ENCODE measurements around the gene STUB1.

STUB1 gene

DNA sequence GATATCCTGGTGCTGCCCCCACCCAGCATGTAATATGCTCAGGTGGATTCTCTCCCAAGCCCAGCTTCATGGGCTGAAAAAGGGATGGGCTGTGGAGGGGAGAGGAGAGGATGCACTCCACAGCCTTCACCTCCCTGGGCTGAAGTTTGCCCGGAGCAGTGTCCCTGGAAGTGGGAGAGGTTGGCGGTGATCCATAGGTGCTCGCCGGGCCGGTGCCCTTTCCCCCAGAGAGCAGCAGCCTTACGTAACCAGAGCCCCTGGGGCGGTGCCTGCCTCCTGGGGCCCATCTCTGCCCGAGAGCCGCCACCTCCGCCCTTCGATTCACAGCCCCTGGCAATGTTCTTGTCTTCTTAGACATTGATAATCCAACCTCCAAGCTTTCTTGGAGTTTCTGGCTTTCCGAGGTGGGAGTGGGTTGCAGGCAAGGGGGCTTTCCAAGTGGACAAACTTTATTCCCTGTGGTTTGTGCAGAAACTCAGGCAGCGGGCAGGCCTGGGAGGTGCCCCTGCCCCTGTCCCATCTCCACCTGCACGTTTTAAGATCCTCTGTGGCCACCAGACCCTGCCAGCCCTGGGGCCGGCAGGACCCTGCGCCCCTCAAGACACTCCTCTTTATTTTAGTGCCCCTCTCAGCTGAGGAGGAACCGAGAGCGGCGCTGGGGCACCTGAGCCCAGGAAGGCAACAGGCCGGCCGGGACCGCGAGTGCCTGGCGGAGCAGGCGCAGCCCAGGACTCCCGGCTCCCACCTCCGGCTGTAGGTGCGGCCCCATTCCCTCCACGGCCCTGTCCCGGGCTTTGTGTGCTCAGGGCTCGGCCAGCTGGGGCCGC, 34.1 kb upstream of the STUB1 start:
- DNase-seq: no peak

DNA sequence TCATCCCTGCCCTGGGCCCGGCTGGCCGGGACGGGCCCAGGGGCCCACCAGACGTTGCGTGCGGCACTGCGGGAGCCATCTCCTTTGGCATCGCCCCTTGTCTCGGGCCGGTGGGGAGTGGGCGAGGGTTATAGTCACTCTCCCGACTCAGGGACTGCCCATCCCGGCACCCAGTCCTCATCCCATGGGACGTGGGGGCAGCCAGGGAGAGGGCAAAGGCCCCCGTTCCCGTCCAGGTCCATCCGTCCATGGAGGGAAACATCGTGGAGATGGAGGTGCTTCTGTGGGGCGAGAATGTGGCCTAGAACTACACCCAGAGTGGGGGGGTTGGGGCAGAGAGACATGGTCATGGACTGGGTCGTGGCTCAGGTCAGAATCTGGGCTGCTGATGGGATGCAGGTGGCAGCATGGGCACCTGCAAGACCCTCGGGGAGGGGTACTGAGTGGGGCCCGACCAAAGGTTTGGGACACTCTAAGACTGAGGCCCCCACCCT, 33.5 kb upstream of the STUB1 start:
- no peak for DNase-seq

DNA sequence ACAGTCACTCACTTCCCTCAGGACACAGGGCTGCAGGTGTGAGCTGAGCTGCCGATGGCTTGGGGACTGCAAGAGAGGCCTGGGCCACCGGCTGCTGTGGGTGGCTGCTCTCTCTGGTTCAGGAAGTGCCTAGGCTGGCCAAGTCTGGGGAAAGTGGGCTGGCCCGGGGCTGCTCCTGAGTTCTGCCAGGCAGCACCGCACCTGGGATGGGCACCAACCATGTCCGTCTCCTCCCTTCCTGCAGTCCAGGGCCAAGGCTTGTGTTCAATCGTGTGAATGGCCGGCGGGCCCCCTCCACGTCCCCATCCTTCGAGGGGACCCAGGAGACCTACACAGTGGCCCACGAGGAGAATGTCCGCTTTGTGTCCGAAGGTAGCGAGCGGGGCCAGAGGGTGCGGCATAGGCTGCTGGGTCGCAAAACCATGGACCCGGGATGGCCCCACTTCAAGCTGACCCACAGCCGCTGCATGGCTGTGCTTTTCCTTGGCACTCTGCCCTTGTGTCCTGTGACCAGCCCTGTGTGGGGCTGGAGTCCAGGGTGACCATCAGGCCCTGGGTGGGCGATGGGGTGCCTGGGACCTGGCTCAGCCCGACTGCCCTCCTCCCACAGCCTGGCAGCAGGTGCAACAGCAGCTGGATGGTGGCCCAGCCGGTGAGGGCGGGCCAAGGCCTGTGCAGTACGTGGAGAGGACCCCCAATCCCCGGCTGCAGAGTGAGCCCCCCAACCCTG, 32.9 kb upstream of the STUB1 start:
- DNase-seq: no peak

DNA sequence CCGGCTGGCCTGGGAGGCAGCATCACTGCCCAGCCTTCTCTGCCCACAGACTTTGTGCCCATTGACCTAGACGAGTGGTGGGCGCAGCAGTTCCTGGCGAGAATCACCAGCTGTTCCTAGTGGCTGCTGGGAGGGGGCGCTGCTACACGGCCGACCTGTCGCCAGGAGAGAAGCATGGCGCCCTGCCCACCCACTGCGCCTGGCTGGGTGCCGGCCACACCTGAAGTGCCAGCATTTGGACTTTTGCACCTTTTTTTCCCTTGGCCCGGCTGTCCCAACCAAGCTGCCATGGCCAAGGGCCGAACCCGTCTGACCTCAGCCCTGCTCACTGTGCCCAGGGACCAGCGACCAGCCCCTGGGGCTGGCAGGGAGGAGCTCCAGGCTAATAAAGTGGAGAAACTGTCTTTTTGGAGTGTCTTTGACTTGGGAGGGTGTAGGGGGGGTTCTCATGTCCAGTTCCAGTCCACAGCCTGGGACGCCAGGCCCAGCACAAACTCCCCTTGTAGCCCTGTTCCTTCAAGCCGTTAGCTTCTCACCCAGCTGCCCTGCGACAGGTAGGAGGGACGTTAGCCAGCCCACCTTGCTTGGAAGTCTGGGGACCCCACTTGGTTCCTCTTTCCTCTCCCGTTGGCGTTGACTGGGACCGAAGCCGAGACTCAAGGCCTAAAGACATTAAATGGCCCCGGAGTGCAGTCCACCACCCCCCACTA, 32.0 kb upstream of the STUB1 start:
- DNase-seq: peak; percentile 17

DNA sequence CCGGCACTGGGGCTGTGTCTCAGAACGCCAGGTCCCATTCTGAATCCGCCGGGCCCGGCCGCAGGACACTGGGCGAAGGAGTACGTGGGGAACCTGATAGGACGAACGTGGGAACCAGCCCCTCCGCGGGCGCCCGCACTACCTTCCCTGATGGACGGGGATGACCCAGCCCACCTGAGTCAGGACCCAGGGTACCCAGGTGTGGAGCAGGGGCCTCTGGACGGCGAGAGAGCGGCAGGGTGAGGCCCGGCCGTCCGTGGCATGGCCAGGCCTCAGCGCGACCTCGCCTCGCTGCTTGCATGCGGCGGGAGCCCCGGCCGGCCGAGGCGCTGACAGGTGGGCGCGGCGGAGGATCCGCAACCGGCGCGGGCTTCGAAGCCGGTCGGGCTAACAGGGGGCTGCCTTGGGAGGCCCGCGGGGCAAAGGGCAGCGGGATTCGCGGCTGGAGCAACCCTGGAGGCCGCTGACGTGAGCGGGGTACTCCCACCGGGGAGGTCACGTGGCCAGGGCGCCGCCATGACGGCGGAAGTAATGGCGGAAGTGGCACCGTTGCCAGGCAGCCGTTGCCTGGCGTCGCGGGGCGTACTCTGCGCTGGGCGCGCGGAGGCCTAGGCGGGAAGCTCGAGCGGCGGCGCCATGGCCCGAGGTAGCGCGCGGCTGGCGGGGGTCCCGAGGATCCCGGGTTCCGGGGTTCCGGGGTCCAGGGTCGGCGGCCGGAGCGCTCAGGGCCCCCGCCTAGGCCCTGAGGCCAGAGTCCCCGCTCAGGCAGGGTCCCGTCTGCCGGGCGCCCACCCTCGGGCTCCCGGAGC, 31.2 kb upstream of the STUB1 start, which contains the start of gene WDR90:
Gene WDR90, plus strand, starts transcription at position 585 of the 809 bp plus-strand sequence. Its CDS starts 52 bp downstream, at position 637.
- DNase-seq: peak; percentile 75

DNA sequence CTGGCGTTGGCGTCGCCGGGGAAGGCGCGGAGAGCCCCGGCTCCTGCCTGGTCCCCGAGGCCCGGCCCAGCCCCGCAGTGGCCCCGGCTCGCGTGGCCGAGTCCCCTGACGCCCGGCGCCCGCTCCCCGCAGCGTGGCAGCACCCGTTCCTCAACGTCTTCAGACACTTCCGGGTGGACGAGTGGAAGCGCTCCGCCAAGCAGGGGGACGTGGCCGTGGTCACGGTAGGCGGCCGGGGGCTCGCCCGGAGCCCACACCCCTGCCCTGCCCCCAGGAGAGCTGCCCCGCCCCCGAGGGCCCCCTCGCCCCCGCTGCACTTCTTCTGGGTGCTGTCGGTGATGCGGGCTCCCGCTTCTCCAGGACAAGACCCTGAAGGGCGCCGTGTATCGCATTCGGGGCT, 30.6 kb upstream of the STUB1 start:
- no peak for DNase-seq

DNA sequence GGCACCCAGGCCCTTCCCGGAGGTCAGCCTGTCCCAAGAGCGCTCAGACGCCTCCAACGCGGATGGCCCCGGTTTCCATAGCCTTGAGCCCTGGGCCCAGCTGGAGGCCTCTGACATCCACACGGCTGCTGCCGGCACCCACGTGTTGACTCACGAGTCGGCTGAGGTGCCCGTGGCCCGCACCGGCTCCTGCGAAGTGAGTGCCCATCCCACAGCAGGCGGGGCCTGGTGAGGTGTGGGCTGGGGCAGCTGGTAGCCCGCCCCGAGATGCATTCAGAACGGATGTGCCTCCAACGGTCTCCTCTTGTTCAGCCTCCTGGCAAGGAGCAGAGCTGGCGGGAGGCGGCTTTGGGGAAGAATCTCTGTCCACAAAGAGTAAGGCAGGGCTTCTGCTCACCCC, 28.4 kb upstream of the STUB1 start:
- DNase-seq: no peak

DNA sequence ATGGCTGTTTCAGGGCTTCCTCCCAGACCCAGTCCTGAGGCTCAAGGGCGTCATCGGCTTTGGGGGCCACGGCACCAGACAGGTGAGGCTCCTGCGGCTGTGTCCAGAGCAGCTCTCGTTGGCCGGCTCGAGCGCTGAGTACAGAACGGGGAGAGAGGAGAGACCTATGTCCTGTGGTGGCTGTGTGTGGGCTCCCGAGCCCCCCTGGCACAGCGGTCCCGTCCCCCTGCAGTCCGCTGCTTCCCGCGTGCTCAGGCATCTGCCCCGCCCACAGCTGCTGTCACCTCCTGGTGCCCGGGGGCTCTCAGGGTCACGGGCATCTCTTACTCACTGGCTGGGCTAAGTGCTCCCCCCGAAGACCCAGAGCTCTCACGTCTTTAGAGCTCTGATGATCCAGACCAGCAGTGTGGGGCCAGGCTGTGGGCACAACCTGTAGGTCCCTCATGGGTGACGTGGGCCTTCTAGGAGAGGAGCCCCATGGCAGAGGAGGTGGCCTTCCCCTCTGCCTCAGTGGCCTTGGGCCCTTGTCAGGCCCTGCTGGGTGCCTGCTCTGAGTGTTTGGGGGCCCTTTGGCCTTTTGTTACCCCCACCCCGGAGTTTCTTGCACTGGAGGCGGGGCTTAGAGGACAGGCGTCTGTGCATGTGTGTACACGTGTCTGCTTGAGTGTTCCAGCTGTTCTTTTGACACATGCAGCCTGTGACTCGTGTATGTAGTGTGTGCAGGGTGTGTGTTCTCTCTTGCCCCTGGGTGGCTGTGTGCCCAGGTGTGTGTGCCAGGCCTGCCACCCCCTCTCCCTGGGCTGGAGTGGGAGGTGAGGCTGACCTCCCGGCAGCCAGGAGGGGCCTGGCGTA, 27.5 kb upstream of the STUB1 start:
- DNase-seq: no peak

DNA sequence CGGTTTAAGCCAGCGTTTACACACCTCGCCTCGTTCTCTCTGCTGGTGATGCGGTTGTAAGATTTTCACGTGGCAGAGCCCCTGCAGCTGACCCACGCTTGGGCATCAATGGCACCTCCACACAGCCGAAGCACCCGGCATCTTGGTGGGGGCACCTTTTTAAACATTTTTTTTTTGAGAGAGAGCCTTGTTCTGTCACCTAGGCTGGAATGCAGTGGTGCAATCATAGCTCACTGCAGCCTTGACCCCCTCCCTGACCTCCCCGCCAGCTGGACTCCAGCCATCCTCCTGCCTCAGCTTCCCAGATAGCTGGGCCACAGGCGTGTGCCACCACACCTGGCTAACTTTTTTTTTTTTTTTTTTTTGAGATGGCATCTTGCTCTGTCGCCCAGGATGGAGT, 26.2 kb upstream of the STUB1 start:
- DNase-seq: no peak

DNA sequence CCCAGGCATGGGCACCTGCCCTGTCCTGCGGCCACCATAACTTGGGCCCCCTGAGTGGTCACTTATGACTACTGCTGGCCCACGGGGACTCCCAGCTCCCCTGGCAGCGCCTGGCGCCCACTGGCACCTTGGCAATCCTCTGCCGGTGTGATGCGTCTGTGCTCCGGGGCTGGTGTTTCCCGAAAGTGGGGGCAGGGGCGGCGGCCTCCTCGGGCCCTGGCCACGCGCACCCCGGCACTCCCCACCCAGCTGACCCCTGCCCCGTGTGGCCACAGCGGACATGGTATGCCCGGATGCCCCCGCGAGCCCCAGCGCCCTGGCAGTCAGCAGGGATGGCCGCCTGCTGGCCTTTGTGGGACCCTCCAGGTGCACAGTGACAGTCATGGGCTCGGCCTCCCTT, 22.7 kb upstream of the STUB1 start:
- DNase-seq: no peak

DNA sequence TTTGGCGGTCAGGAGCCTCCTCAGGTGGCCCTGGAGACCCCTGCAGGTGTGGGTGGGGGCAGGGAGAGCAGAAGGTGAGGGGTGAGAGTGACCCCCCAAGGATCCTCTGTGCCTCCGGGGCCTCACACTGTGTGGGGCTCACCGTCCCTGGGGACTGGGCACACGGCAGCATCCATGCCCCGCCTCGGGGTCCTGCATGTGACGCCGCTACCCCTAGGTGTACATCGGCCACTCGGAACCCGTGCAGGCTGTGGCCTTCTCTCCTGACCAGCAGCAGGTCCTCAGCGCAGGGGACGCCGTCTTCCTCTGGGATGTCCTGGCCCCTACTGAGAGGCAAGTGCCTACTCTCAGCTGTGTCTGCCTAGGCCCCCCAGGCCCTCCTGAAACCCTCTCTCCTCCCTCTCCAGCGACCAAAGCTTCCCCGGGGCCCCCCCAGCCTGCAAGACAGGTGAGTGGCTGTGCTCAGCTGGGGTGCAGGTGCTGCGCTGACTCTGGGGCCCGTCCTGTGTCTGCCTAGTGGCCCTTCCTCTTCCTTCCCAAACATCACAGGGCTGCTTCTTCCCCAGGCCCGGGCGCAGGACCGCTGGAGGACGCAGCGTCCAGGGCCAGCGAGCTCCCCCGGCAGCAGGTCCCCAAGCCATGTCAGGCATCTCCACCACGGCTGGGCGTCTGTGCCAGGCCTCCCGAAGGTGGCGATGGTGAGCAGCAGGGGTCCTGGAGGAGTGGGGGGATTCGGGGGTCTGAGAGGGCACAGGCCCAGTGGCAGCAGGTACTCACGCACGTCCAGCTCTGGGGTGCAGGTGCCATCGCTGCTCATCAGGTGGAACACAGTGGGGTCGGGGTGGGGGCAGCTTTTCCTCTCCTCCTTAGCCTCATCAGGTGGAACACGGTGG, 21.3 kb upstream of the STUB1 start:
- DNase-seq: no peak

DNA sequence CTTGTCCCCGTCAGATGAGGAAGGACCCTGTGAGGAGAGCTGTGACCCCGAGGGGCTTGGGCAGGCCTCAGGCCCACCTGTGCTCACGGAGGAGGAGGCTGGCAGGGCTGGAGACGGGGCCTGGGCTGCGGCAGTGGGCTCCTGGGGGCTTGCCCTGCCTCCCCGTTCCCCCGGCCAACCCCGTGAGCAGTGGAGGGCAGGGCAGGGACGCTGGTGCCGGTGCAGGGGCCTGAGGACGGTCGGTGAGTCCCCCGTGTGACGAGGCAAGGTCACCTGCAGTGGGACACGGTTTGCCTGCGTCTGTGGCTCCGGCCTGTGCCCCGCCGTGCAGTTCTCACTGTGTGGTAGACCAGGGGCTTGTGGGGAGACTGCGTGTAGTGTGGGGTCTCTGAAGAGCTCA, 20.6 kb upstream of the STUB1 start:
- no peak for DNase-seq

DNA sequence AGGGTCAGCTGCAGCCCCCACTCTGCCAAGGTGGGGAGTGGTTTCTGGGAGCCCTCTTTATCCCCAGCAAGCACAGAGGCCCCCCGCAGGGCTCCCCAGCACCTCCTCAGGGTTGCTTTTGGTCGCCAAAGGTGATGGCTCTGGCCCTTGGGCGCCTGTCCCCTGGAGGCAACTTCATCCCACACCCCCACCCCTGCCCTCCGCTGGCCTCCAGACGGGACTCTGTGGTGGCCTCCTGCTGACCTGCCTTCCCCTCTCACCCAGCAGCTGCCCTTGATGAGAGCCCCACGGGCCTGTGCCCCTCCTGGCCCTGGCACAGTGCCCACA, 20.1 kb upstream of the STUB1 start:
- no peak for DNase-seq

DNA sequence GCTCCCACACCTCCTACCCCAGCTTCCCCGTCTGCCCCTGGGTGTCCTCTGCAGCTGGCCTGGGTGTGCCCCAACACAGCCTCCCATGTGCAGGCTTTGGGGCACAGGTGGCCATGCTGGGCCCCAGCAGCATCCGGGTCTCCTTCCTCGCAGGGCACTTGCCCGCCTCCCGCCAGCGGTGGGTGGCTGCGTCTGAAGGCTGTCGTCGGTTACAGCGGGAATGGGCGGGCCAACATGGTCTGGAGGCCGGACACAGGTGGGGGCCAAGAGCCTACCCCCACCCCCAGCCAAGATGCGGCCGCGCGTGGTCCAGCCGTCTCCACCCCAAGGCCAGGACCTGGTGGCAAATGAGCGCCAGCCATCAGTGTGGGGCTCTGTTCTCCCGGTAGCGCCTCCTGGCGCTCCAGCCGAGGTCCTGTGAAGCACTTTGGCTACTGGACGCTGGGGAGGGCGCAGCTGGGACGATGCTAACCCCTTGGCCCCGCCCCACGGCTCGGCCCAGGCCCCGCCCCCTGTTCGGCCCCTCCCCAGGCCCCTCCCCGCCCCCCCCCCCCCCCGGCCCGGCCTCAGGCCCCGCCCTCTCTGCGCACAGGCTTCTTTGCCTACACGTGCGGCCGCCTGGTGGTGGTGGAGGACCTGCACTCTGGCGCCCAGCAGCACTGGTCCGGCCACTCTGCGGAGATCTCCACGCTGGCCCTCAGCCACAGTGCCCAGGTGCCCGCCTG, 19.6 kb upstream of the STUB1 start:
- no peak for DNase-seq

DNA sequence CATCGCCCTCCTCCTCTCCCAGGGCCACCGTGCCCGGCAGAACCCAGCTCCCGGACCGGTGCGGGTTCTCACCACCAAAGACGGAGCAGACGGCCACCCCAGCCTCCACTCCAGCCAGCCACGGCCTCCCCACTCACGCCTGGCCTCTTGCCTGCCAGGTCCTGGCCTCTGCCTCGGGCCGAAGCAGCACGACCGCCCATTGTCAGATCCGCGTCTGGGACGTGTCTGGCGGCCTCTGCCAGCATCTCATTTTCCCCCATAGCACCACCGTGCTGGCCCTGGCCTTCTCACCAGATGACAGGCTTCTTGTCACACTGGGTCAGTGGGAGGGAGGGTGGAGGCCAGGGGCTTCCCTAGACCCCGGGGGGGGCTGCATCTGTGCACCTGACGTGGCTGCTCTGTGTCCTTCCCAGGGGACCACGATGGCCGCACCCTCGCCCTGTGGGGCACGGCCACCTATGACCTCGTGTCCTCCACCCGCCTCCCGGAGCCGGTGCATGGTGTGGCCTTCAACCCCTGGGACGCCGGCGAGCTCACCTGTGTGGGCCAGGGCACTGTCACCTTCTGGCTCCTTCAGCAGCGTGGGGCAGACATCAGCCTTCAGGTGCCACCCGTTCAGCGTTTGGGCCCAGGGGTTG, 18.9 kb upstream of the STUB1 start:
- DNase-seq: no peak

DNA sequence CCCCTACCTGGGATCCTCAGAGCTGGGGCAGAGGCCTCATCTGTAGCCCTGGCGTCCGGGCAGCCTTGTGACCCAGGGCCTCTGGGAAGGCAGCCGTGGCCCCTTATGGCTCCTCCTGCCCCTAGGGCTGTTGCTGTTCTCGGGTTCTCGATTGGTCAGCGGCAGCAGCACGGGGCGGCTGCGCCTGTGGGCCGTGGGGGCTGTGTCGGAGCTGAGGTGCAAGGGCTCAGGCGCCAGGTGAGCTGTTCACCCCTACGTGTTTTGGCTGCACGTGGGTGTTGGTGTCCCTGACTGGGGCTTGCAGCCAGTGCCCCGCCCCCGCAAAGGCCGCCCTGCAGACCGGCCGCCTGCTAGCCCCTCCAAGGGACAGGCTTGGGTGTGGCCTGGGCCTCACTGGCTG, 18.1 kb upstream of the STUB1 start:
- no peak for DNase-seq

DNA sequence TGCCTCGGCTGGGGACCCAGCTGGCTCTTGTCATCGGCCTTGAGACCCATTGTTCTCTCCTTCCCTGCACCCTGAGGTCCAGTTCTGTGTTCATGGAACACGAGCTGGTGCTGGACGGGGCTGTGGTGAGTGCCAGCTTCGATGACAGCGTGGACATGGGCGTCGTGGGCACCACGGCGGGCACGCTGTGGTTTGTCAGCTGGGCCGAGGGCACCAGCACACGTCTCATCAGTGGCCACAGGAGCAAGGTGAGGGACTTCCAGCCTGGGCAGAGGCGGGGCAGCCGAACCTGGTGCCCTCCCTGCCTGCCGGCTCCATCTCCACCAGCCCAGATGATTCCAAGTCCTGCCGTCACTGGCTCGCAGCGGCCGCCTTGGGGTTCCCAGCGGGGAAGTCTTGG, 17.6 kb upstream of the STUB1 start:
- no peak for DNase-seq

DNA sequence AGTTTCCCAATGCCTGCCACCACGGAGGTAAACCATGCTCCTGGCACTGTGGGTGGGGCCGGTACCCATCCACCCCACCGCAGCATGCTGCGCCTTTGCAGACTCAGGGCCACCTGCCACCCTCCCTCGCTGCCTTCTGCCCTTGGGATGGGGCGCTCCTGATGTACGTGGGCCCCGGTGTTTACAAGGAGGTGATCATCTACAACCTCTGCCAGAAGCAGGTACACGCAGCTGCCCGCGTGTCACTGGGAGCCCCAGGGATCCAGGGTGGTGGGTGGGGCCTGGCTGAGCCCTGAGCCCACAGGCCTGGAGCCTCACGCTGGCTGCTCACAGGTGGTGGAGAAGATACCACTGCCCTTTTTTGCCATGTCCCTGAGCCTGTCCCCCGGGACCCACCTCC, 13.6 kb upstream of the STUB1 start:
- DNase-seq: no peak

DNA sequence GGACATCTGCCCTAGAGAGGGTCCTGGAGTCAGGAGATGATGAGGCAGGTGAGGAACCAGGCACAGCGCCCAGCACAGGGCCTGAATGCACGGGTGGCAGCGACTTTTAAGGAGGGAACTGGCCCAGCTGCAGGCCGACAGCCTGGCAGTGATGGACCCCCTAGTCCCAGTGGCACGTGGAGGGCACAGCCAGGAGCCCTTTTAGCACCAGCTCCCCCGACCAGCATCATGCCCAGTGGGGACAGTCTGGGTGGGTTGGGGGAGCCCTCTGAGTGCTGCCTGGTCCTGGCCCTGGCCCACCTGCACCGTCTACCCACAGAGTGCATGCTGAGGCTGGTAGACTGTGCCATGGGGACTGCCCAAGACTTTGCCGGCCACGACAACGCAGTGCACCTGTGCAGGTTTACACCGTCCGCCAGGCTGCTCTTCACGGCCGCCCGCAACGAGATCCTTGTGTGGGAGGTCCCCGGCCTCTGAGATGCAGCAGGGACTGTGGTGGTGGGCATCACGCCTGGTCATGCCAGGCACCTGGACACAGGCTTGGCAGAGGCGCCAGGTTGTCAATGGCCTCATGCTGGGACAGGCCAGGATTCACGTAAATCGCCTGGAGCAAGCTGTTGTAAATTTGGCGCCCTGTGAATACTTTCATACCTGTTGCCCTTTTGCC, 13.0 kb upstream of the STUB1 start:
- DNase-seq: no peak

Data from GF-D8 (cell line).